GM08714 (cell line): ENCODE results near the gene MXI1.

Experiments
- H3K4me3 ChIP-seq: fragments of 200-500 bp; sonication (Bioruptor generic); 2 replicates; pipeline ENCODE4 v1.5.1; 2014; ENCODE audit warnings: mild to moderate bottlenecking, low read length, inconsistent platforms
- ZNF274 ChIP-seq: IDR thresholded peaks from 2 replicates; pipeline ENCODE4 v1.6.1; 2012; ENCODE audit warnings: mild to moderate bottlenecking, low read depth, low read length

The MXI1 gene

DNA sequence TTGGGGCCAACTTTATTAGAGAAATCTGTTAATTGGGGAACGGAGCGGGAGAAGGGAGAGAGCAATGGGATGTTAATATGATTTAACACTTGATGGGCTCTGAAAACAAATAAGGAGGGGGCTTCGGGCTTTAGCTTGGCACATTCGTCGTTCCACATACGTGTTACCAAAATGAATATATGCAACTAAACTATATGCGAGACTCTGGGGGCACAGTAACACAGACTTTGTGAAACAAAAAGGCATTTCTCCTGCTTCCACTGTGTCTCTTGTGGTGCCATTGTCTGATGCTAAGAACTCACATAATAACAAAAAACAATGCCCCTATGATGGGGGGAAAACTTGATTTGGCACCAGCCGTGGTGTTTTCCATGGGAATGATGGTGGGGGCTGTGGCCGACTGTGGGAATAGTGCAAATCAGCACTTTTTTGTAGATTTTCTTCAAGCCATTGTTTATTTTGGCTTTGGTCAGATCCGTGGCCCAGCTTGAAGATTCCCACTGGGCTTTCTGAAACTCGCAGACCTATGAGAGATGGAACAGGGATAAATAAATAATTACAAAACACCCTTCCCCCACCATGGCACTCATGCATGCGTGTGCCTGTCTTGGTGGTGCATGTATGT lies 2.2 kb upstream of the MXI1 start:
- H3K4me3 ChIP-seq: no peak overlapping the region
- no peak for TF ChIP-seq ZNF274

GRCh38 chr10:110207805-110208613 lies 604 bp downstream of the MXI1 start:
- no peak for TF ChIP-seq ZNF274
- peak overlapping the region; percentile 67 for H3K4me3 ChIP-seq

- H3K4me3 ChIP-seq: peak overlapping the region; percentile 67
- TF ChIP-seq ZNF274: no peak
Measured at GRCh38 chr10:110208614-110209453, 1.4 kb downstream of the MXI1 start.

GRCh38 chr10:110209454-110209925 lies 2.1 kb downstream of the MXI1 start:
- no peak for TF ChIP-seq ZNF274
- peak overlapping the region; percentile 67; the same call in 1 of the 2 replicates for H3K4me3 ChIP-seq

- TF ChIP-seq ZNF274: no peak
- peak overlapping the region; percentile 67 for H3K4me3 ChIP-seq
Measured at GRCh38 chr10:110209926-110210673, 2.7 kb downstream of the MXI1 start.

DNA sequence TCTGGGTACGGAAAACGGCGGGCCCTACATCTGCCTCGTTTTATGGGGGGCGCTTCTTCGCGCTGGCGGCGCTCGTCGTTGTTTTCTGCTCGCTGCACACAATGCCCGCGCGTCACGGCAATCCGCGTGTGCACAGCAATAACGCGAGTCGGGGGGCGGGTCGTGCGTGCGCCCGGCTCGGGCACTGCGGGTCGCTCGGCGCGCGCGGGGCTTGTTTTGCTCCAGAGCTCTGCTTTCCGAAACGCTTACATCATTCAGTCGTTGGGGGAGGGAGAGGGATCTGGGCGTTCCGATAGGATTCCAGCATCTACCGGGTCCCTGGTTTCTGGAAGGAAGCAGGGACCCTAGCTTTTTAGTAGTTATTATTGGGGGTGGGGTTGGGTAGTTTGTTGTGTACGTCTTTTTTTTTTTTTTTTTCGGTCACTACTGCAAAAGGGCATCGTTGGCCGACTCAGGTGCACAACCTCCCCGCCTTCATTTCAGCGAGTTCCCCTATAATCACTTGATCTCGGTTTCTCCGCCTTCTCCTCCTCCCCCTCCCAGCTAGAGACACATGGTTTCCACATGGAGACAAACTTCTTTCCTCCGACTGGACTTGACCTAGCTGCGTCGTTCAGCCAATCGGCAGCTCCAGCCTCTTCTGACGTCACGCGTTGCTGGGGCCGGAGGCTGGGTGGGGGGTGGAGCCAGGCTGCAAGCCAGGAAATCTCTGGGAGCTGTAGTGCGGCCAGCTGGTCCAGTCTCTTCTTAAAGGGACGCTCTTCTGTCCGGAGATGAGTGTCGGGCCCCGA lies 3.5 kb downstream of the MXI1 start:
- peak overlapping the region; percentile 61 for H3K4me3 ChIP-seq
- TF ChIP-seq ZNF274: no peak

- H3K4me3 ChIP-seq: peak overlapping the region; percentile 33; the same call in 1 of the 2 replicates
- TF ChIP-seq ZNF274: no peak
Measured at GRCh38 chr10:110211465-110211843, 4.0 kb downstream of the MXI1 start.

GRCh38 chr10:110212119-110213006 lies 5.0 kb downstream of the MXI1 start:
- TF ChIP-seq ZNF274: no peak
- no peak overlapping the region for H3K4me3 ChIP-seq

DNA sequence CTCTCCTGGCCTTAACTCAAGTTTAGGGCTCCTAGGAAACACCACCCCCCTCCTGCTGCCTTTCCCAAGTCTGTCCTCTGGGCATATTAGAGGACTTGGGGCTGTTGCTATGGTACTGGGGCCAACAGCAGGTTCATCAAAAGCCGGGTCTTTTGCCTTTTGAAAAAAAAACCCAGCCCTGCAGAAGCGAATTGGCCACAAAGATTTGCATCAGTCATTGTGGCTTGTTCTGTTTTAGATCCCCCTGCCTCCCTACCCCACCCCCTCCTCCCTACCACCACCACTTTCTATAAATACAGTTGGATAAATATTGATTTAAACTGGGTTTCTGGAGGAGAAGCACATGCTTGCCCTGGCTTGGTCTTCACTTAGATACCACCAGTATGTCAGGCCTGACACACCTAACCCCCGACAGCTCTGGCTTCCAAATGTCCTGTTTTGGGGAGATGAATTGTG lies 7.0 kb downstream of the MXI1 start:
- TF ChIP-seq ZNF274: no peak
- H3K4me3 ChIP-seq: no peak overlapping the region

- no peak for TF ChIP-seq ZNF274
- no peak overlapping the region for H3K4me3 ChIP-seq
Measured at GRCh38 chr10:110215286-110216170, 8.1 kb downstream of the MXI1 start.

GRCh38 chr10:110216240-110216639 lies 8.8 kb downstream of the MXI1 start:
- TF ChIP-seq ZNF274: no peak
- H3K4me3 ChIP-seq: no peak overlapping the region
